Measurements from ENCODE around the gene PITPNB.

PITPNB gene

GRCh38 chr22:27905653-27906052 lies 13.4 kb downstream of the PITPNB start:
- Histone ChIP-seq H3K27me3 (ENCODE audit: control insufficient read depth, low read length) (no peaks in the 10 kb centered on the region), H3K4me2 (ENCODE audit: low read length) (no peak overlapping the region), H3K4me3 (ENCODE audit: low read length) (no peak overlapping the region), H3K27ac (ENCODE audit: low read depth, low read length) (no peak overlapping the region), H3K36me3 (ENCODE audit: control insufficient read depth, low read length) (peaks cover 93% of the 10 kb centered on the region), H3F3A (ENCODE audit: control insufficient read depth, insufficient read depth) (no peaks in the 10 kb centered on the region; the same call in 1 of the 2 replicates), H3K9me3 (ENCODE audit: control insufficient read depth, insufficient read depth, low read length) (no peaks in the 10 kb centered on the region), H4K20me1 (ENCODE audit: control insufficient read depth, insufficient read depth, low read depth, low read length) (peaks cover 20% of the 10 kb centered on the region), H3K4me1 (ENCODE audit: control insufficient read depth, low read length) (peaks cover 6% of the 10 kb centered on the region), H3K79me2 (ENCODE audit: control insufficient read depth, low read length) (peaks cover 93% of the 10 kb centered on the region), H3K9me2 (replicated peaks; ENCODE audit: control insufficient read depth, low read length) (no peaks in the 10 kb centered on the region)
- TF ChIP-seq CTCF (IDR thresholded peaks at IDR 0.05; ENCODE audit: low read depth, low read length, poor library complexity, severe bottlenecking) (no peak), EZH2phosphoT487 (IDR thresholded peaks at IDR 0.05; ENCODE audit: borderline replicate concordance, low read length) (no peak)

- peaks cover 83% of the 10 kb centered on the region for H3K79me2 ChIP-seq (ENCODE audit: control insufficient read depth, low read length)
These were observed 15.1 kb downstream of the PITPNB start for GRCh38 chr22:27903805-27904473.

GRCh38 chr22:27900153-27900552 lies 18.9 kb downstream of the PITPNB start:
- Histone ChIP-seq H3K4me3 (ENCODE audit: low read length) (no peak overlapping the region), H4K20me1 (ENCODE audit: control insufficient read depth, insufficient read depth, low read depth, low read length) (peaks cover 12% of the 10 kb centered on the region; the same call in 1 of the 2 replicates), H3K27ac (ENCODE audit: low read depth, low read length) (no peak overlapping the region), H3K9me2 (replicated peaks; ENCODE audit: control insufficient read depth, low read length) (no peaks in the 10 kb centered on the region), H3K79me2 (ENCODE audit: control insufficient read depth, low read length) (peaks cover 55% of the 10 kb centered on the region), H3K4me2 (ENCODE audit: low read length) (no peak overlapping the region), H3K9me3 (ENCODE audit: control insufficient read depth, insufficient read depth, low read length) (no peaks in the 10 kb centered on the region), H3K27me3 (ENCODE audit: control insufficient read depth, low read length) (no peaks in the 10 kb centered on the region), H3K36me3 (ENCODE audit: control insufficient read depth, low read length) (peaks cover 91% of the 10 kb centered on the region), H3K4me1 (ENCODE audit: control insufficient read depth, low read length) (peaks cover 6% of the 10 kb centered on the region), H3F3A (ENCODE audit: control insufficient read depth, insufficient read depth) (no peaks in the 10 kb centered on the region; the same call in 1 of the 2 replicates)
- TF ChIP-seq EZH2phosphoT487 (IDR thresholded peaks at IDR 0.05; ENCODE audit: borderline replicate concordance, low read length) = no peak
- TF ChIP-seq CTCF (IDR thresholded peaks at IDR 0.05; ENCODE audit: low read depth, low read length, poor library complexity, severe bottlenecking) = no peak

More at GRCh38 chr22:27903805-27904473, 15.1 kb downstream of the PITPNB start:
- Histone ChIP-seq H3F3A (ENCODE audit: control insufficient read depth, insufficient read depth) (no peaks in the 10 kb centered on the region; the same call in 1 of the 2 replicates), H4K20me1 (ENCODE audit: control insufficient read depth, insufficient read depth, low read depth, low read length) (peaks cover 20% of the 10 kb centered on the region), H3K27me3 (ENCODE audit: control insufficient read depth, low read length) (no peaks in the 10 kb centered on the region), H3K4me2 (ENCODE audit: low read length) (no peak overlapping the region), H3K9me2 (replicated peaks; ENCODE audit: control insufficient read depth, low read length) (no peaks in the 10 kb centered on the region), H3K36me3 (ENCODE audit: control insufficient read depth, low read length) (peaks cover 92% of the 10 kb centered on the region), H3K27ac (ENCODE audit: low read depth, low read length) (no peak overlapping the region), H3K4me1 (ENCODE audit: control insufficient read depth, low read length) (peaks cover 6% of the 10 kb centered on the region), H3K4me3 (ENCODE audit: low read length) (no peak overlapping the region), H3K9me3 (ENCODE audit: control insufficient read depth, insufficient read depth, low read length) (no peaks in the 10 kb centered on the region)
- TF ChIP-seq EZH2phosphoT487 (IDR thresholded peaks at IDR 0.05; ENCODE audit: borderline replicate concordance, low read length) (no peak), CTCF (IDR thresholded peaks at IDR 0.05; ENCODE audit: low read depth, low read length, poor library complexity, severe bottlenecking) (no peak)
